ENCODE data around the gene PTH1R.

DNA sequence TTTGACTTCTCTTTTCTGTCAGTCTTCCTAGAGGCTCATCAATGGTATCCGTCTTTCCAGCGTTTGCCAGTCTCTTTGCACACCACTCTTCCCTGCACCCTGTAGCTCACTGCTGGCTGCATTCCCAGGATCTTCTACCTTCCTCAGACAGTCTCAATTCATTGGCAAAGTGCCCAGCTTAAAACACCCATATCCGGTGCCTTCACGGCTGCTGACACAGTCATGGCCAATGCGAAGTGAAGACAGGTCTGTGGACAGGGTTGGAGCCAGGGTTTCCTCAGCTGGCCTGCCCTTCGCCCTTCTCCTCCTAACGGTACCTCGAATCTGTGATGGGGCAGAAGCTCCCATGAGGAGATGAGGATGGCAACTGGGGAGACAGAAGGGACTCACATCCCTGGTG lies 36.1 kb downstream of the PTH1R start:
- TF ChIP-seq TAF1 (IDR thresholded peaks at IDR 0.05; ENCODE audit: low read depth) (no peak), EP300 (IDR thresholded peaks at IDR 0.05; ENCODE audit: borderline replicate concordance) (peak; percentile 30; the same call in 1 of the 2 replicates), RAD21 (IDR thresholded peaks at IDR 0.05; ENCODE audit: low read depth) (no peak), CREB1 (IDR thresholded peaks at IDR 0.05; ENCODE audit: low read depth) (no peak), REST (IDR thresholded peaks at IDR 0.05; ENCODE audit: low read depth) (no peak), EGR1 (IDR thresholded peaks at IDR 0.05) (no peak), CEBPB (IDR thresholded peaks at IDR 0.05) (no peak), TEAD4 (IDR thresholded peaks at IDR 0.05) (peak; percentile 31; the same call in 1 of the 2 replicates), YY1 (IDR thresholded peaks at IDR 0.05; ENCODE audit: low read depth) (0 out of 2 replicates have a peak, but pooled peaks have one; percentile 38), TCF12 (IDR thresholded peaks at IDR 0.05; ENCODE audit: low read depth) (no peak)
- TF ChIP-seq, protein P1, sequence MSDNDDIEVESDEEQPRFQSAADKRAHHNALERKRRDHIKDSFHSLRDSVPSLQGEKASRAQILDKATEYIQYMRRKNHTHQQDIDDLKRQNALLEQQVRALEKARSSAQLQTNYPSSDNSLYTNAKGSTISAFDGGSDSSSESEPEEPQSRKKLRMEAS (IDR thresholded peaks at IDR 0.05), result no peak
- TF ChIP-seq, protein P2, sequence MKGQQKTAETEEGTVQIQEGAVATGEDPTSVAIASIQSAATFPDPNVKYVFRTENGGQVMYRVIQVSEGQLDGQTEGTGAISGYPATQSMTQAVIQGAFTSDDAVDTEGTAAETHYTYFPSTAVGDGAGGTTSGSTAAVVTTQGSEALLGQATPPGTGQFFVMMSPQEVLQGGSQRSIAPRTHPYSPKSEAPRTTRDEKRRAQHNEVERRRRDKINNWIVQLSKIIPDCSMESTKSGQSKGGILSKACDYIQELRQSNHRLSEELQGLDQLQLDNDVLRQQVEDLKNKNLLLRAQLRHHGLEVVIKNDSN (IDR thresholded peaks at IDR 0.05), result no peak

All from Ishikawa (cell line).